Measurements from ENCODE around the gene SMYD5.

GRCh38 chr2:73176205-73176880, 37.7 kb upstream of the SMYD5 start:
- no peak for TF ChIP-seq POLR2A (IDR thresholded peaks at IDR 0.05)
- TF ChIP-seq CTCF (IDR thresholded peaks at IDR 0.05): no peak

Measured in Peyer's patch (tissue), 4 donors.